Activated CD8-positive, alpha-beta memory T cell treated with anti-CD3 and anti-CD28 coated beads for 36 hours (primary cell): ENCODE results near the gene ZNF891. TPM values are rescaled to one million over a fixed set of nuclear protein-coding genes. Genes with fewer than 3 reads are reported as not detected.

Source experiments
- CTCF ChIA-PET: fragments of 350-600 bp; sonication (Branson Sonifier 250); formaldehyde crosslinking; loops from one replicate; lab custom pipeline; 2021; ENCODE audit warnings: antibody characterized with exemption; lab: Charles Lee
- POLR2A ChIA-PET: fragments of 350-600 bp; sonication (Branson Sonifier 250); formaldehyde crosslinking; loops from one replicate; lab custom pipeline; 2021; ENCODE audit warnings: antibody characterized with exemption; lab: Charles Lee
- total RNA-seq, 2 experiments: library from RNA; stranded (reverse); gene quantifications; one replicate each; pipeline ENCODE4 v1.2.3, GENCODE V29; 2021

Gene ZNF891
- total RNA-seq, 2 experiments from 2014 or later, result 1.9 to 2.0 TPM

GRCh38 chr12:133080026-133080367, 50.1 kb downstream of the ZNF891 start:
- POLR2A ChIA-PET, result interaction anchor here (0.7 to 1.0 kb wide), 4 partner anchors 42 to 93 kb away, joined by 4 to 7 read pairs (median 5); partner anchors contain the start of genes ZNF10, ZNF26 and ZNF891

GRCh38 chr12:133073836-133074235, 56.2 kb downstream of the ZNF891 start:
- POLR2A ChIA-PET, result no interaction called here
- CTCF ChIA-PET, result no interaction called here

More at GRCh38 chr12:133080026-133080367, 50.1 kb downstream of the ZNF891 start:
- CTCF ChIA-PET, result no interaction called here

GRCh38 chr12:133063556-133063955, 66.5 kb downstream of the ZNF891 start:
- CTCF ChIA-PET, result no interaction called here
- POLR2A ChIA-PET, result no interaction called here

GRCh38 chr12:133061954-133062353, 68.1 kb downstream of the ZNF891 start:
- ChIA-PET POLR2A (no interaction called here), CTCF (no interaction called here)

- CTCF ChIA-PET, result interaction anchor here (1.3 kb wide), 1 partner anchor 123 kb away, joined by 3 read pairs; the partner anchor contains the start of gene ZNF268
- POLR2A ChIA-PET, result interaction anchor here (0.7 kb wide), 1 partner anchor 12 kb away, joined by 5 read pairs; no protein-coding TSS in a partner anchor
Measured at GRCh38 chr12:133058203-133059113, 71.6 kb downstream of the ZNF891 start.

GRCh38 chr12:133057446-133057845, 72.6 kb downstream of the ZNF891 start:
- ChIA-PET POLR2A (no interaction called here), CTCF (no interaction called here)

Other genes with a start within 250 kb of the ZNF891 start
- gene CHFR, start 242.7 kb downstream of the ZNF891 start, total RNA-seq, result 10 to 100 TPM; 50.4 to 54.6 TPM
- gene ZNF605, start 174.0 kb downstream of the ZNF891 start, total RNA-seq, result 1 to 10 TPM; 5.3 to 6.9 TPM
- gene ZNF26, start 143.9 kb downstream of the ZNF891 start, total RNA-seq, result 10 to 100 TPM; 13.0 to 14.2 TPM
- gene ZNF84, start 92.8 kb downstream of the ZNF891 start, total RNA-seq, result 10 to 100 TPM; 13.8 to 17.0 TPM
- 10 to 100 TPM; 10.9 to 12.2 TPM for gene ZNF140, start 49.4 kb downstream of the ZNF891 start, total RNA-seq
- gene ZNF10, start 353 bp upstream of the ZNF891 start, total RNA-seq, result 1 to 10 TPM; 3.2 to 4.0 TPM
- gene ZNF268, start 51.2 kb upstream of the ZNF891 start, total RNA-seq, result 10 to 100 TPM; 18.6 to 19.6 TPM
- not detected for gene ANHX, start 105.6 kb upstream of the ZNF891 start, total RNA-seq